Measurements from ENCODE around the gene EBF3.

Gene EBF3

GRCh38 chr10:129932751-129933433 is 31.2 kb downstream of the EBF3 start:
- POLR2A ChIA-PET: no interaction called here
- no peak for TF ChIP-seq CTCF (IDR thresholded peaks at IDR 0.05; ENCODE audit: control extremely low read depth, extremely low read depth, low read depth, missing control alignments)
- no peak for DNase-seq (ENCODE audit: extremely low spot score)
- CTCF ChIA-PET: no interaction called here

GRCh38 chr10:129932182-129932581 is 31.9 kb downstream of the EBF3 start:
- CTCF ChIA-PET: no interaction called here
- TF ChIP-seq CTCF (IDR thresholded peaks at IDR 0.05; ENCODE audit: control extremely low read depth, extremely low read depth, low read depth, missing control alignments): no peak
- no peak for DNase-seq (ENCODE audit: extremely low spot score)
- POLR2A ChIA-PET: no interaction called here

GRCh38 chr10:129929343-129930292 is 34.5 kb downstream of the EBF3 start:
- DNase-seq (ENCODE audit: extremely low spot score): no peak

GRCh38 chr10:129927351-129928120 is 36.5 kb downstream of the EBF3 start:
- DNase-seq (ENCODE audit: extremely low spot score): no peak
- POLR2A ChIA-PET: no interaction called here
- CTCF ChIA-PET: no interaction called here
- no peak for TF ChIP-seq CTCF (IDR thresholded peaks at IDR 0.05; ENCODE audit: control extremely low read depth, extremely low read depth, low read depth, missing control alignments)

More at GRCh38 chr10:129929343-129930292, 34.5 kb downstream of the EBF3 start:
- ChIA-PET CTCF (no interaction called here), POLR2A (no interaction called here)
- no peak for TF ChIP-seq CTCF (IDR thresholded peaks at IDR 0.05; ENCODE audit: control extremely low read depth, extremely low read depth, low read depth, missing control alignments)

- DNase-seq (ENCODE audit: extremely low spot score): no peak
- no peak for TF ChIP-seq CTCF (IDR thresholded peaks at IDR 0.05; ENCODE audit: control extremely low read depth, extremely low read depth, low read depth, missing control alignments)
- ChIA-PET CTCF (no interaction called here), POLR2A (no interaction called here)
These were observed 37.7 kb downstream of the EBF3 start for GRCh38 chr10:129926066-129927055.
